Glomerular visceral epithelial cell (primary cell): ENCODE measurements around the gene MYH7.
"Not testable (repeated sequence)": the region's sequence is repeated elsewhere in the genome, so short reads cannot be mapped to it uniquely, and the experiment has no call there.

ENCODE experiments used
- DNase-seq: peaks from one replicate; pipeline ENCODE4 v3.0.0-alpha.2; 2016; ENCODE audit errors: extremely low spot score

Gene MYH7

GRCh38 chr14:23435543-23436326, at the start of gene MYH7:
Gene MYH7, minus strand, starts transcription at chr14:23435660. Its CDS starts 1,928 bp downstream, at chr14:23433732.
- DNase-seq = no peak

- peak; percentile 6 for DNase-seq
These were observed 47.9 kb upstream of the MYH7 start for GRCh38 chr14:23483236-23483854.

GRCh38 chr14:23482823-23483148, 47.3 kb upstream of the MYH7 start:
- no peak for DNase-seq

DNA sequence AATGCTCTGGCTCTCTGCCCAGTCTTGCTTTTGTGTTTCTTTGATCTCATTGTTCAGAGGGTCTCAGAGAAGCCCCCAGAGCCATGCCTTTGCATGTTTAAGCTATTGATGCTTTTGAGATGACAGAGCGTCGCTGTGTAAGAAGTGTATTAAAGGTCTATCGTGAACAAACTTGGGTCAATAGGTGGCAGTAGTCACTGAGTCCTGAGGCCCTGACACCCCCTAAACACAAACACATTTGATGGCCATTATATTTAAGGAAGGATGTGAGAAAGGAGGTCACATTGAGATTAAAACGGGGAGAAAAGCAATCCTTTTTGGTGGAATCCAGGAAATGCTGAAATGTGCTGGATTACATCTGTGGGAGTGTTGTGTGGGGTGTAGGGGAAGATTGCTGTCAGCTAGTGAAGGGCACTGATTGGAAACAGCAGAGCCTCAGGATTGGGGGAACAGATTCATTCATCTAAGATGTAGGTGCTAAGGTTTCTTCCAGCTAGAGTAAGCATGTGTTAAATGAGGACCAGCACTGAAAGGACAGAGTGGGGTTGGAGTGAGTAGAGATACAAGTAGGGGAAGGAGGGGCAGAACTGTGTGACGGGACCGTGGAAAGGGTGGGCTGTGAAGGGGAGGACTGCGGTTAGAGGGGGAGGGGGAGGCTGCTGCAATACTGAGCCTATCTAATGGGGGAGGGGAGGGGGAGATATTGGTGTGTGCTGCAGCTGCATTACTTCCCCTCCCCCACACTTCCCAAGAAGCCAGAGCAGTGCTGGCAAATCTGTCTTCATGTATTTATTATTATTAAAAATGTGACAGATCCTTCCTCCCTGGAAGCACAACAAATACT, 46.7 kb upstream of the MYH7 start:
- no peak for DNase-seq

- DNase-seq = no peak
These were observed 46.0 kb upstream of the MYH7 start for GRCh38 chr14:23481362-23481970.

DNA sequence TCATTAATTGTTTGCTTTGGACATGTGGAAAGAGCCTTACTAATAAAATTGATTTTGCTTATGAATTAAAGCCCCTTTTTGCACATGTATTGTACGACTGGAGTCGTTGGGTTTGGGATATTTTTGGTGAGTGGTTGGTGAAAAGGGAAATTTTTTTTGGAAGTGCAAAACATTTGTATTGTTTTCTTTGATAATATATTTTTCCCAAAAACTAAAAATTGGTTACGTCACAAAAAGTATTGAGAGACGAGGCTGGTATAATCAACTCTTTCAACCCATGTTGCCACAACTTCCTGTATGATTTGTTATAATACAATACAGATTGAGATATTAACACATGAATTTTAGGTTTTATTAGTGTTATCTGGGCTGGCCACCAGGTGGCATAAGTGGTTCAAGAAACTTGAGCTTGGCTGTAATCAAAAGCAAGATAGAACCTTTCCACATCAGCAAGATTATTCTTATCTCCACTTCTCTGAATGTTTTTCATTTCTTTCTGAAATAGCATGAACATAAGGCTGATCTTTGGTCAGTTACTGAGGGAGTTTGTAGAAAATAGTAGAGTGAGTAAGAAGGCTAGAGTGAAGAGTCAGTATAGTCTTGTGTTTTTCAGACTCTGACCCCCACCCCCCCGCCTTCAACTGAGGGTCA, 42.8 kb upstream of the MYH7 start:
- peak; percentile 71 for DNase-seq

- no peak for DNase-seq
These were observed 35.5 kb upstream of the MYH7 start for GRCh38 chr14:23470947-23471346.

- DNase-seq = no peak
These were observed 34.5 kb upstream of the MYH7 start for GRCh38 chr14:23469906-23470403.

GRCh38 chr14:23469127-23469905, 33.9 kb upstream of the MYH7 start, which contains the start of gene NGDN:
Gene NGDN, plus strand, starts transcription at chr14:23469703. Its CDS starts 13 bp downstream, at chr14:23469716.
- peak; percentile 99 for DNase-seq

DNA sequence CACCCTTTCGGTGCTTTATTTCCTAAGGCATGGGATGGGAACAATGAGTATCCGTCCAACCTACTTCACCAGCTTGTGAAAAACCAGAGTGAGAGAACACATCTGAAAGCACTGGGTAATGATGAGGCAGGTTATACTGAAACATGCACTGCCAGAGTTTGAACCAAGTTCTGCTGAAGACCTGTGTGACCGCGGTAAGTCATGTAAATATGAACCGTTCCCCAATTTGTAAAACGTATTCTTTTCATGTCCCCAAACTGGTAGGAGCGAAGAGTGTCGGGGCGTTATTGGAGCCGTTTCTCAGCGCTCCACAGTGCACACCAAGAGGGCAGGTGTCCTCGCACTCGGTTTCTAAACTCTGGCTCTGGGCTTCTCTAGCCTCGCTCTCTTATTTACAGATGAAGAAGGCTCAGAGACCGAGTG, 33.3 kb upstream of the MYH7 start:
- DNase-seq = no peak

GRCh38 chr14:23465261-23465660, 29.8 kb upstream of the MYH7 start:
- no peak for DNase-seq

DNA sequence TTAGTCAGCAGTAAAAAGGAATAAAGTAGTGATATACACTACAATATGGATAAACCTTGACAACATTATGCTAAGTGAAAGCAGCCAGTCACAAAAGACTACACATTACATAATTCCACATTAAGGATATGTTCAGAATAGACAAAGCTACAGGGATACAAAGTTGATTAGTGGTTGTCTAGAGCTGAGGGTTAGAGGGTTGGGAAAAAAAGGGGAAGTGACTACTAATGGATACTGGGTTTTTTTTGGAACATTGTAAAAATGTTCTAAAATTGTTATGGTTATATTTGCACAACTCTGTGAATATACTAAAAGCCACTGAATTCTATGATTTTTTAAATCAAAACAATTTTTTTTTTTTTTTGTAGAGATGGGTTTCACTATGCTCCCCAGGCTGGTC, 29.2 kb upstream of the MYH7 start:
- DNase-seq = no peak

- DNase-seq = no peak
These were observed 25.5 kb upstream of the MYH7 start for GRCh38 chr14:23460960-23461359.

- DNase-seq = no peak
These were observed 22.4 kb upstream of the MYH7 start for GRCh38 chr14:23457587-23458445.

DNA sequence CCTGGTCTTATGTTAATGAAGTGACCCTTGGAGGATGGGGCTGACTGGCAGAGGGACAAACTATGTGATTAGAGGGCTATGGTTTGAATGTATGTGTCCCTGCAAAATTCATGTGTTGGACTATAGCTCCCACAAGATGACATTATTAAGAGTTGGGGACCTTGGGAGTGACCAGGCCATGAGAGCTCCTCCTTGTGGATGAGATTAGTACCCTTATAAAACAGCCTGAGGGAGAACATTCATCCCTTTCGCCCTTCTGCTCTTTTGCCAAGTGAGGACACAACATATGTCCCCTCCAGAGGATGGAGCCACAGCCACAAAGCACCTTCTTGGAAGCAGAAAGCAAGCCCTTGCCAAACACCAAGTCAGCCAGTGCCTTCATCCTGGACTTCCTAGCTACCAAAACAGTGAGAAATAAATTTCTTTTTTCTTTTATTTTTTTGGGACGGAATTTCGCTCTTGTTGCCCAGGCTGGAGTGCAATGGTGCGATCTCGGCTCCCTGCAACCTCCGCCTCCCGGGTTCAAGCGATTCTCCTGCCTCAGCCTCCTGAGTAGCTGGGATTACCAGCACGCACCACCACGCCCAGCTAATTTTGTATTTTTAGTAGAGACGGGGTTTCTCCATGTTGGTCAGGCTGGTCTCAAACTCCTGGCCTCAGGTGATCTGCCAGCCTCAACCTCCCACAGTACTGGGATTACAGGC, 21.6 kb upstream of the MYH7 start:
- not testable (repeated sequence) for DNase-seq

DNA sequence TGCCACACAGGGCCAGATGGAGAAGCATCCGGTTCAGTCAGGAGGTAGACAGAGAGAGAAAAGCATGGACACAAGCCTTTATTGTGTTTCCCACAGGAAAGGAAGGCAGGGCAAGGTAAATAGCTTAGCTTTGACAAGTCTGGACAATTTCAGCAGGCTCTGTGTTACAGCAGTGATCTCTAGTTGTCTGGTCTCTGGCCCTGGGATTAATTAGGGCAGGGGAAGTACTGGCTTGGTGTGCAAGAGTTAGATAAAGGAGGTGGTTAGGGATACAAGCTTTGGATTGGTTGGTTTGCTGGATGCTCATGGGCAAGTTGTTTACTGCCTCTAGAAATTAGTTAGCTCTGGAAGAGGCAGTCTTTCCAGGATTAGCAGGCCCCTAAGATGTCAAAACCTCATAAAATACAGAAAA, 19.0 kb upstream of the MYH7 start:
- no peak for DNase-seq

DNA sequence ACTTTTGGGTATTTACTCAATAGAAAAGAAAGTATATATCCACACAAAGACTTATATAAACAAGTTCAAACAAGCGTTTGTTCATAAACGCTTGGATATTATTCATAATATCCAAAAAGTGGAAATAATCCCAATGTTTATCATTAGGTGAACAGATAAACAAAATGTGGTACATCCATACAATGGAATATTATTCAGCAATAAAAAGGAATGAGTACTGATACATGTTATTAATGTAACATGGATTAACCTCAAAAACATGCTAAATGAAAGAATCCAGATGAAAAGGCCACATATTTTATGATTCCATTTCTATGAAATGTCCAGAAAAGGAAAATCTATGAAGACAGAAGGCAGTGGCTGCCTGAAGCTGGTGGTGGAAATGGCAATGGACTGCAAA, 16.8 kb upstream of the MYH7 start:
- no peak for DNase-seq

- DNase-seq = no peak
These were observed 14.9 kb upstream of the MYH7 start for GRCh38 chr14:23450379-23450778.

DNA sequence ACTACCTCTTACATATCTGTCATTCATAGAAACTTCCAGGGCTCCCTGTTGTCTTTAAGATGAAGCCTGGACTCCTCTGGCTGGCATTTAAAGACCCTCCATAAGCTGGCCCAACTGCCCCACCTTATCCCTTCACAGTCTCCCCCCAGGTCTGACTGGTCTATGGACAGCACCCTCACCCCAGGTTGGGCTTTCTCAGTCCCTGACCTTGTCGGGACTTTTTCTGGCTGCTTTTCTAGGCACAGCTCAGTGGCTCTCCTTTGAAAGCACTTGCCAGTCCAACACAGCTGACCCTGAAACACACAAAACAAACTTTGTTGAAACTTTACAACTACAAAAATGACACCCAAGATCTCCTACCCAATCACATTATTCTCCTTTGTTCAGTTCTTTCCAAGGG, 13.9 kb upstream of the MYH7 start:
- no peak for DNase-seq
